ENCODE results near the gene NOS1AP.

The NOS1AP gene

GRCh38 chr1:162069334-162070093 lies at the start of gene NOS1AP:
NOS1AP (plus strand) TSS chr1:162069691; CDS start chr1:162070178, 487 bp downstream.
- Histone ChIP-seq H3K27me3 (ENCODE audit: control insufficient read depth, insufficient read depth, low read length) (no peaks in the 10 kb centered on the region), H3K4me1 (ENCODE audit: control insufficient read depth, insufficient read depth, low read length) (peaks cover 20% of the 10 kb centered on the region), H3K9ac (ENCODE audit: low read depth, low read length) (peak within 1 kb of the TSS; percentile 40), H3K36me3 (ENCODE audit: control insufficient read depth, insufficient read depth, low read length) (no peaks in the 10 kb centered on the region), H3K4me3 (ENCODE audit: low read depth, low read length) (peak within 1 kb of the TSS; percentile 75), H3K9me3 (ENCODE audit: control insufficient read depth, insufficient read depth, low read length) (peaks cover 2% of the 10 kb centered on the region)

DNA sequence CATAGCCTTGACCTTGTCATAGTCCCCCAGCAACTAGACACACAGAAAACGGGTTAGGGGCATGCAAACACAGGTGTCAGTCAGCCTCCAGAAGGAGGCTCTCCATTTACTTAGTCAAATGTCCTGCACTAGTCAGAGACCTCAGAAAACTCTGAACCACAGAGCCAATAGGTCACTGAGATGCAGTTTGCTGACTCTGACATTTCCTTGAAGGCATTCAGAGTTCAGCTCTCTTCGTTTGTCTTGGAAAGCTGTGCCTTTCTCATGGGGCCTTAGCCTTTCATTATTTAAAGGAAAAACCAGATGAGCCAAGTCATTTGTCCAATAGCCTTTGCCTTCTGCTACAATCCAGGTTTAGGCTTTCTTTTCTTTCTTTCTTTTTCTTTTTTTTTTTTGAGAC lies 49.3 kb upstream of the NOS1AP start:
- H3K36me3 ChIP-seq (ENCODE audit: control insufficient read depth, insufficient read depth, low read length), result no peaks in the 10 kb centered on the region
- peaks cover 7% of the 10 kb centered on the region for H3K4me1 ChIP-seq (ENCODE audit: control insufficient read depth, insufficient read depth, low read length)

DNA sequence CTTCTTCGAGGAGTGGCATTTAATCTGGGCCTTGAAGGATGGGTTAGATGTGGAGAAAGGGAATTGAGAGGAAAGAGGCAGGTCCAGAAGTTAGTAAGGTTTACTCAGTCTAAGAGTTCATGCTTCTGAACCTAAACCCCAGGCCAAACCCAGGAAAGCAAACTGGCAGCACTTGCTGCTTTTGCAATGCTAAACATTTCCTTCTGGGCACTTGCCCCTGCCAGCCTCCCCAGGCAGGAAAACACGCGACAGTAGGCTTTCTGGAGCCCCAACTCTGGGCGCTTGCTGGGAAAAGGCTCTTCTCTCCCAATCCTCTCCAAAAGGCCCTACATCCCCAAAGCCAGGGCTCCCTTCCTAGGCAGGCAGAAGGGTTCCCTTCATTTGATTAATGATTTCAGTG lies 48.4 kb upstream of the NOS1AP start:
- H3K4me3 ChIP-seq (ENCODE audit: low read depth, low read length), result no peak overlapping the region
- H3K9me3 ChIP-seq (ENCODE audit: control insufficient read depth, insufficient read depth, low read length), result no peaks in the 10 kb centered on the region
- H3K27me3 ChIP-seq (ENCODE audit: control insufficient read depth, insufficient read depth, low read length), result peaks cover 33% of the 10 kb centered on the region
- H3K36me3 ChIP-seq (ENCODE audit: control insufficient read depth, insufficient read depth, low read length), result no peaks in the 10 kb centered on the region
- peaks cover 7% of the 10 kb centered on the region for H3K4me1 ChIP-seq (ENCODE audit: control insufficient read depth, insufficient read depth, low read length)
- H3K9ac ChIP-seq (ENCODE audit: low read depth, low read length), result no peak overlapping the region

More for the DNA sequence above, 49.3 kb upstream of the NOS1AP start:
- Histone ChIP-seq H3K4me3 (ENCODE audit: low read depth, low read length) (no peak overlapping the region), H3K9ac (ENCODE audit: low read depth, low read length) (no peak overlapping the region), H3K27me3 (ENCODE audit: control insufficient read depth, insufficient read depth, low read length) (peaks cover 23% of the 10 kb centered on the region), H3K9me3 (ENCODE audit: control insufficient read depth, insufficient read depth, low read length) (no peaks in the 10 kb centered on the region)

GRCh38 chr1:162022626-162023025 lies 46.9 kb upstream of the NOS1AP start:
- H3K9me3 ChIP-seq (ENCODE audit: control insufficient read depth, insufficient read depth, low read length), result no peaks in the 10 kb centered on the region
- H3K4me3 ChIP-seq (ENCODE audit: low read depth, low read length), result peak overlapping the region; percentile 88
- no peak overlapping the region for H3K9ac ChIP-seq (ENCODE audit: low read depth, low read length)
- peaks cover 41% of the 10 kb centered on the region for H3K27me3 ChIP-seq (ENCODE audit: control insufficient read depth, insufficient read depth, low read length)
- no peaks in the 10 kb centered on the region for H3K36me3 ChIP-seq (ENCODE audit: control insufficient read depth, insufficient read depth, low read length)
- H3K4me1 ChIP-seq (ENCODE audit: control insufficient read depth, insufficient read depth, low read length), result peaks cover 7% of the 10 kb centered on the region

- Histone ChIP-seq H3K36me3 (ENCODE audit: control insufficient read depth, insufficient read depth, low read length) (no peaks in the 10 kb centered on the region), H3K4me1 (ENCODE audit: control insufficient read depth, insufficient read depth, low read length) (peaks cover 7% of the 10 kb centered on the region), H3K4me3 (ENCODE audit: low read depth, low read length) (peak overlapping the region; percentile 88), H3K9me3 (ENCODE audit: control insufficient read depth, insufficient read depth, low read length) (no peaks in the 10 kb centered on the region), H3K27me3 (ENCODE audit: control insufficient read depth, insufficient read depth, low read length) (peaks cover 41% of the 10 kb centered on the region), H3K9ac (ENCODE audit: low read depth, low read length) (no peak overlapping the region)
Measured at GRCh38 chr1:162023181-162023546, 46.3 kb upstream of the NOS1AP start.

- H3K9me3 ChIP-seq (ENCODE audit: control insufficient read depth, insufficient read depth, low read length), result no peaks in the 10 kb centered on the region
- no peak within 1 kb of the TSS for H3K9ac ChIP-seq (ENCODE audit: low read depth, low read length)
- peak within 1 kb of the TSS; percentile 88 for H3K4me3 ChIP-seq (ENCODE audit: low read depth, low read length)
- peaks cover 41% of the 10 kb centered on the region for H3K27me3 ChIP-seq (ENCODE audit: control insufficient read depth, insufficient read depth, low read length)
- peaks cover 7% of the 10 kb centered on the region for H3K4me1 ChIP-seq (ENCODE audit: control insufficient read depth, insufficient read depth, low read length)
- no peaks in the 10 kb centered on the region for H3K36me3 ChIP-seq (ENCODE audit: control insufficient read depth, insufficient read depth, low read length)
Measured at GRCh38 chr1:162023547-162024501, 45.7 kb upstream of the NOS1AP start, which contains the start of gene OLFML2B. OLFML2B (minus strand) TSS chr1:162023869; CDS start chr1:162023430, 439 bp downstream.

GRCh38 chr1:162025541-162025940 lies 44.0 kb upstream of the NOS1AP start:
- Histone ChIP-seq H3K36me3 (ENCODE audit: control insufficient read depth, insufficient read depth, low read length) (no peaks in the 10 kb centered on the region), H3K9me3 (ENCODE audit: control insufficient read depth, insufficient read depth, low read length) (no peaks in the 10 kb centered on the region), H3K4me3 (ENCODE audit: low read depth, low read length) (no peak overlapping the region), H3K27me3 (ENCODE audit: control insufficient read depth, insufficient read depth, low read length) (peaks cover 41% of the 10 kb centered on the region), H3K4me1 (ENCODE audit: control insufficient read depth, insufficient read depth, low read length) (peaks cover 7% of the 10 kb centered on the region), H3K9ac (ENCODE audit: low read depth, low read length) (no peak overlapping the region)

DNA sequence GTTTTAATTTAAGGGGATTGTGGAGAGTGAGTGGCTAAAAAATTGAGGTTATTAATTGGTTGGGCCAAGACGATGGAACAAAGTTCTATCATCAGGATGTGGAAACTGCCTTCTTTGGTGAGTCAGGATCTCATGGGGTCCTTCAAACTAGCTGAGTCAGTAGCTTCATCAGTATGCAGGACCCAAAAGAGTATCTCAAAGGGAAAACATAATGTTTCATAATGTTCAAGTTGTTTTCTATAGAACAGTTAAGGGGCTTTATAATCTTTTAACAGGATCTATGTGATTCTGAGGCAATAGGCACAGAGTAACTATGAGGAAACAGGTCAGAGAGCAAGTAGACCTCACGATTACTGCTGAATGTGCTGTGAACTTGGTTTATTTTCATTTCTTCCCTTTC lies 42.6 kb upstream of the NOS1AP start:
- Histone ChIP-seq H3K9me3 (ENCODE audit: control insufficient read depth, insufficient read depth, low read length) (no peaks in the 10 kb centered on the region), H3K36me3 (ENCODE audit: control insufficient read depth, insufficient read depth, low read length) (no peaks in the 10 kb centered on the region), H3K4me3 (ENCODE audit: low read depth, low read length) (no peak overlapping the region), H3K27me3 (ENCODE audit: control insufficient read depth, insufficient read depth, low read length) (peaks cover 45% of the 10 kb centered on the region), H3K4me1 (ENCODE audit: control insufficient read depth, insufficient read depth, low read length) (peaks cover 4% of the 10 kb centered on the region), H3K9ac (ENCODE audit: low read depth, low read length) (no peak overlapping the region)

DNA sequence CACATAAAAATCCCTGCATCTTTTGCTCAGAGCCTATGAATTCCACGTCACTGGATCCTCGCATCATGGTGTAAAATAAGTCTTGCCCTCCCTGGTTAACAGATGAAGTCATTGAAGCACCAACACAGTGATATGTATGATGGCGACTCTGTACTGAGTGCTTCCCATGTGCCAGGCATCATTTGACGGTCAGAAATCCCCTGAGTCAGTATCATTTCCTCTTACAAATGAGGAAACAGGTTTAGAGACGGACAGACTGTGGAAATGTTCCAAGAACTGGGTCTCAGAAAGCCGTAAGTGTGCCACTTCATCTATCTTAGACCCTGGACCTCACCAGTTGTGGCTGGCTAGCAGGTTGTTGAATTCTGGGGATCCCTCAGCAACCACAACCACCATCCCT lies 40.8 kb upstream of the NOS1AP start:
- peaks cover 3% of the 10 kb centered on the region for H3K4me1 ChIP-seq (ENCODE audit: control insufficient read depth, insufficient read depth, low read length)
- no peak overlapping the region for H3K4me3 ChIP-seq (ENCODE audit: low read depth, low read length)
- no peaks in the 10 kb centered on the region for H3K36me3 ChIP-seq (ENCODE audit: control insufficient read depth, insufficient read depth, low read length)
- peaks cover 35% of the 10 kb centered on the region for H3K27me3 ChIP-seq (ENCODE audit: control insufficient read depth, insufficient read depth, low read length)
- H3K9ac ChIP-seq (ENCODE audit: low read depth, low read length), result no peak overlapping the region
- H3K9me3 ChIP-seq (ENCODE audit: control insufficient read depth, insufficient read depth, low read length), result no peaks in the 10 kb centered on the region

DNA sequence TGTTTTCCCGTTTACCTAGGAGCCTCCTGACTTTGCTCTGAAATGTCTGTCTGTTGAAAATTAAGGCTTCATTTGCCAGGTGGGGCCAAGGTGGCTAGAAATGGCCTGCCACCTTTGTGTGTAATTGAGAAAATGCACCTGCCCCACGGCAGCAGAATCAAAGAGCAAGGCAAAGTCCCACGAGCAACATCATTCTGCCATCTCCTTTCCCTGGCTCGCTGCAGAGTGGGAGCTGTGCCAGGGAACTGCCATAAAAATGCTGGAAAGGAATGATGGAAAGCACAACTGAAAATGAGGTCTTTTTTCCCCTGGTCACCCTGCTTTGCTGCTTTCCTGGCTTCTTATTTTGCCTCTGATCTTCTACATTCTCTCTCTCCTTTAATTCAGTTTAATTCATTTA lies 40.3 kb upstream of the NOS1AP start:
- Histone ChIP-seq H3K4me1 (ENCODE audit: control insufficient read depth, insufficient read depth, low read length) (peaks cover 3% of the 10 kb centered on the region), H3K9ac (ENCODE audit: low read depth, low read length) (no peak overlapping the region), H3K9me3 (ENCODE audit: control insufficient read depth, insufficient read depth, low read length) (no peaks in the 10 kb centered on the region), H3K36me3 (ENCODE audit: control insufficient read depth, insufficient read depth, low read length) (no peaks in the 10 kb centered on the region), H3K4me3 (ENCODE audit: low read depth, low read length) (no peak overlapping the region), H3K27me3 (ENCODE audit: control insufficient read depth, insufficient read depth, low read length) (peaks cover 32% of the 10 kb centered on the region)

DNA sequence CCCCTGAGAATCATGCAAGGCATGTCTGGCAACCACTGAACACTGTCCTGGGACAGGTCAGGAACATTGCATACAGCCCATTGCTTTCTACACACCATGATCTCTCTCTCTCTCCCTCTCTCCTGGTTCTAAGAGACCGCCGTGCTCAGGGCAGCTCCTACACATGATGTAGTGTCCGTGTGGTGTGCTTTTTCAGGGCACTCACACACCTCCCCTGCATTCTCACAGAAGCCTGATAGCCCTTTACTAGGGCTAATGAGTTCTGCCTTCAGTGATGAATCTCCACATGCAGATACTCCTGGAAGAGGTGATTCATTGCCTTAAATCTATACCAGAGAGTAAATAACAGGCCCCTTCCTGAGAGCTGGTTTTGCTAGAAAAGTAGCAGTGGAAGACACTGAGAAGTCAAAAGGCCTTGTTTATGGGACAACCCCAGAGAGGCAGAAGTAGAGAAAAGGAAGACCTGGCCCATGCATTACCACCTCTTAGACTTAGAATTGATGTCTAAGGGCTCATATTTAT lies 38.7 kb upstream of the NOS1AP start:
- H3K27me3 ChIP-seq (ENCODE audit: control insufficient read depth, insufficient read depth, low read length), result peaks cover 20% of the 10 kb centered on the region
- H3K36me3 ChIP-seq (ENCODE audit: control insufficient read depth, insufficient read depth, low read length), result no peaks in the 10 kb centered on the region
- no peak overlapping the region for H3K9ac ChIP-seq (ENCODE audit: low read depth, low read length)
- H3K4me1 ChIP-seq (ENCODE audit: control insufficient read depth, insufficient read depth, low read length), result no peaks in the 10 kb centered on the region
- no peak overlapping the region for H3K4me3 ChIP-seq (ENCODE audit: low read depth, low read length)
- no peaks in the 10 kb centered on the region for H3K9me3 ChIP-seq (ENCODE audit: control insufficient read depth, insufficient read depth, low read length)
